ENCODE results near the gene AGAP3.

GRCh38 chr7:151109094-151110048, 23.1 kb downstream of the AGAP3 start:
- TF ChIP-seq, protein P1, sequence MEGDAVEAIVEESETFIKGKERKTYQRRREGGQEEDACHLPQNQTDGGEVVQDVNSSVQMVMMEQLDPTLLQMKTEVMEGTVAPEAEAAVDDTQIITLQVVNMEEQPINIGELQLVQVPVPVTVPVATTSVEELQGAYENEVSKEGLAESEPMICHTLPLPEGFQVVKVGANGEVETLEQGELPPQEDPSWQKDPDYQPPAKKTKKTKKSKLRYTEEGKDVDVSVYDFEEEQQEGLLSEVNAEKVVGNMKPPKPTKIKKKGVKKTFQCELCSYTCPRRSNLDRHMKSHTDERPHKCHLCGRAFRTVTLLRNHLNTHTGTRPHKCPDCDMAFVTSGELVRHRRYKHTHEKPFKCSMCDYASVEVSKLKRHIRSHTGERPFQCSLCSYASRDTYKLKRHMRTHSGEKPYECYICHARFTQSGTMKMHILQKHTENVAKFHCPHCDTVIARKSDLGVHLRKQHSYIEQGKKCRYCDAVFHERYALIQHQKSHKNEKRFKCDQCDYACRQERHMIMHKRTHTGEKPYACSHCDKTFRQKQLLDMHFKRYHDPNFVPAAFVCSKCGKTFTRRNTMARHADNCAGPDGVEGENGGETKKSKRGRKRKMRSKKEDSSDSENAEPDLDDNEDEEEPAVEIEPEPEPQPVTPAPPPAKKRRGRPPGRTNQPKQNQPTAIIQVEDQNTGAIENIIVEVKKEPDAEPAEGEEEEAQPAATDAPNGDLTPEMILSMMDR (conservative IDR thresholded peaks at IDR 0.05): no peak
- TF ChIP-seq ZFX (IDR thresholded peaks at IDR 0.05): no peak

Measured in C4-2B (cell line).